Choroid plexus epithelial cell (primary cell): ENCODE results near the gene RNF222.

ENCODE experiments used
- DNase-seq: peaks from one replicate; pipeline ENCODE4 v3.0.0-alpha.2; 2010; ENCODE audit warnings: low read depth
- H3K4me3 ChIP-seq: 2 replicates; pipeline ENCODE4 v1.5.1; 2011; ENCODE audit warnings: low read depth, mild to moderate bottlenecking, control low read depth, low read length, moderate library complexity
- CTCF ChIP-seq: conservative IDR thresholded peaks from 2 replicates; pipeline ENCODE4 v1.5.1; 2011; ENCODE audit warnings: low read depth, mild to moderate bottlenecking, control low read depth, inconsistent platforms, low read length, moderate library complexity

RNF222 gene

GRCh38 chr17:8413938-8414337, 16.3 kb upstream of the RNF222 start:
- H3K4me3 ChIP-seq, result no peak overlapping the region
- no peak for TF ChIP-seq CTCF
- no peak for DNase-seq

GRCh38 chr17:8413328-8413727, 15.7 kb upstream of the RNF222 start:
- no peak for TF ChIP-seq CTCF
- H3K4me3 ChIP-seq, result no peak overlapping the region
- DNase-seq, result no peak

- no peak for DNase-seq
- no peak for TF ChIP-seq CTCF
Observed at GRCh38 chr17:8412089-8412488, 14.5 kb upstream of the RNF222 start.

GRCh38 chr17:8410883-8411238, 13.2 kb upstream of the RNF222 start:
- TF ChIP-seq CTCF, result no peak
- no peak overlapping the region for H3K4me3 ChIP-seq
- no peak for DNase-seq

More at GRCh38 chr17:8412089-8412488, 14.5 kb upstream of the RNF222 start:
- H3K4me3 ChIP-seq, result no peak overlapping the region

GRCh38 chr17:8409966-8410882, 12.6 kb upstream of the RNF222 start:
- no peak overlapping the region for H3K4me3 ChIP-seq
- peak; percentile 91 for TF ChIP-seq CTCF

GRCh38 chr17:8408371-8408770, 10.7 kb upstream of the RNF222 start:
- no peak overlapping the region for H3K4me3 ChIP-seq
- DNase-seq, result no peak
- no peak for TF ChIP-seq CTCF

More at GRCh38 chr17:8409966-8410882, 12.6 kb upstream of the RNF222 start:
- peak; percentile 92 for DNase-seq

- no peak for TF ChIP-seq CTCF
- H3K4me3 ChIP-seq, result no peak overlapping the region
- no peak for DNase-seq
Observed at GRCh38 chr17:8406174-8406573, 8.5 kb upstream of the RNF222 start.
